BLaER1 (cell line): ENCODE results near the gene AK8.

Source experiments
- H3K27ac ChIP-seq: shearing (Covaris generic); formaldehyde crosslinking; 2 replicates; pipeline ENCODE4 v1.8.1; 2022
- H3K27me3 ChIP-seq: shearing (Covaris generic); formaldehyde crosslinking; 2 replicates; pipeline ENCODE4 v1.8.1; 2022
- H3K36me3 ChIP-seq: shearing (Covaris generic); formaldehyde crosslinking; 2 replicates; pipeline ENCODE4 v1.8.1; 2022
- H3K4me1 ChIP-seq: shearing (Covaris generic); formaldehyde crosslinking; 2 replicates; pipeline ENCODE4 v1.8.1; 2022
- H3K4me2 ChIP-seq: shearing (Covaris generic); formaldehyde crosslinking; 2 replicates; pipeline ENCODE4 v1.8.1; 2022
- H3K4me3 ChIP-seq: shearing (Covaris generic); formaldehyde crosslinking; 2 replicates; pipeline ENCODE4 v1.8.1; 2022
- H3K9ac ChIP-seq: shearing (Covaris generic); formaldehyde crosslinking; 2 replicates; pipeline ENCODE4 v1.8.1; 2022
- H3K9me3 ChIP-seq: shearing (Covaris generic); formaldehyde crosslinking; 2 replicates; pipeline ENCODE4 v1.8.1; 2022
- H4K20me1 ChIP-seq: shearing (Covaris generic); formaldehyde crosslinking; 2 replicates; pipeline ENCODE4 v1.8.1; 2022
- Cebpa-rat ChIP-seq: shearing (Covaris generic); IDR thresholded peaks from 2 replicates; pipeline ENCODE4 v1.8.1; 2022

AK8 gene

DNA sequence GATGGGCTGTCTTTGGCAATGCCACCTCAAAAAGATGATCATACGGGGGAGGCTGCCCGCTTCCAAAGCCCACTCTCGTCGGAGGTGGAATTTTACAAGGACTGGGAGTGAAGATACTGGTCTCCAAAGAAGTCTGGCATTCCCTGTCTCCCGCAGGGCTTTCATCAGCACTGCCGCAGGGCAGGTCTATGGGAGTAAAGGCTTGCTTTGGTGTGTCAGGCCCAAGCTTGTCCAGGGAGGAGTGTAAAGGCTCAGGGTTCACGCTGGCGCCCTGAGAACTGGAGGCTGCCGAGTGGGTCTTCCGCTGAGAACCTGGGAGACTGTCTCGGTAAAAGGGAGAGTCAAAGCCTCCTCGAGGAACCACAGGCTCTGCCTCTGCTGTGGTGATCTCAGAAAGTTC lies 27.6 kb upstream of the AK8 start:
- peaks cover 82% of the 10 kb centered on the region for H3K36me3 ChIP-seq
- H3K4me3 ChIP-seq, result no peak overlapping the region
- H3K9ac ChIP-seq, result no peak overlapping the region
- H3K4me2 ChIP-seq, result no peak overlapping the region
- H3K9me3 ChIP-seq, result no peaks in the 10 kb centered on the region
- no peak overlapping the region for H3K27ac ChIP-seq
- H3K27me3 ChIP-seq, result no peaks in the 10 kb centered on the region
- TF ChIP-seq Cebpa-rat, result no peak
- H4K20me1 ChIP-seq, result no peaks in the 10 kb centered on the region
- 0 out of 2 replicates have a peak, but pooled peaks cover 5% of the 10 kb centered on the region for H3K4me1 ChIP-seq

DNA sequence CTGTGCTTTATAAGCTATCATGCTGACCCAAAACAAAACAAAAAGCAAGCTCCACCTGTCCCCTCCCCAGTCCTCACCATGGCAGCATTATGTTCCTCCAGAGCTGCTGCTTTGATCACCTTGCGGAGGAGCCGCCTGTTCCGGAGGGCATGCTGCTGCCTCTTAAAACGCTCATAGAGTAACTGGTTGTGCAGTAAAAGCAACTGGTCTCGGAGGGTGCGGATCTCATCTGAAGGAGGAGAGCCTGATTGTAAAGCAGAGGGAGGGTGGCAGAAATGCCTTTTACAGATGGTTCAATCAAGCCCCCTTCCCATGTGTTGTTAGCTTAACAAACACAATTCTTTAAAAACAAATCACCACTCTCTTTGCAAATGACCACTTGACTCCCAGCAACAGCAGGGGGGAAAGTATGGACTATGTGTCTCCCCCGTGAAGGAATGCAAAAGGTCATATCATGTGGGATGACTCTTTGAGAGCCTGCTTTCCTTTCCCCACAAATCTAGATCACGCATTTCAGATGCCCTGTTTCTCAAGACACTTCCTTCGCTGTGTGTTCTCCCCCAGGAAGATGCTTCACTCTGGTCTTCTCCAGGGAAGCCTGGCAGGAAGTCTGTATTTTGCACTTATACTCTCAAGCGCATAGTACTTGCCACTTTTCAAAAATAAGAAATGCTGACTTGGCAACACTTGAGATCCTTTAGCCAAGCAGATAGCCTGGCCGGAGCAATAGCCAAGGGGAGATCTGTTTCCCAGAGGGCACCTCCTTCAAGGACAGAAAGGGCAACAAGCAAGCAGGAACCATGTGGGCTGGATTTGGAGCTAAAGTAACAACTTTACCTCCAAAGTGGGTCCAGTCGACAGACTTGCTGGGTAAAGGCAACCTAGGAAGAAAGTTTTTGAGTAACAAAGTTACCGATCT lies 25.7 kb upstream of the AK8 start:
- no peak for TF ChIP-seq Cebpa-rat
- H3K4me3 ChIP-seq, result no peak overlapping the region
- H3K9me3 ChIP-seq, result no peaks in the 10 kb centered on the region
- H3K27me3 ChIP-seq, result no peaks in the 10 kb centered on the region
- no peak overlapping the region for H3K9ac ChIP-seq
- H3K27ac ChIP-seq, result no peak overlapping the region
- H4K20me1 ChIP-seq, result no peaks in the 10 kb centered on the region
- H3K4me1 ChIP-seq, result 0 out of 2 replicates have a peak, but pooled peaks cover 5% of the 10 kb centered on the region
- peaks cover 82% of the 10 kb centered on the region for H3K36me3 ChIP-seq
- H3K4me2 ChIP-seq, result no peak overlapping the region

DNA sequence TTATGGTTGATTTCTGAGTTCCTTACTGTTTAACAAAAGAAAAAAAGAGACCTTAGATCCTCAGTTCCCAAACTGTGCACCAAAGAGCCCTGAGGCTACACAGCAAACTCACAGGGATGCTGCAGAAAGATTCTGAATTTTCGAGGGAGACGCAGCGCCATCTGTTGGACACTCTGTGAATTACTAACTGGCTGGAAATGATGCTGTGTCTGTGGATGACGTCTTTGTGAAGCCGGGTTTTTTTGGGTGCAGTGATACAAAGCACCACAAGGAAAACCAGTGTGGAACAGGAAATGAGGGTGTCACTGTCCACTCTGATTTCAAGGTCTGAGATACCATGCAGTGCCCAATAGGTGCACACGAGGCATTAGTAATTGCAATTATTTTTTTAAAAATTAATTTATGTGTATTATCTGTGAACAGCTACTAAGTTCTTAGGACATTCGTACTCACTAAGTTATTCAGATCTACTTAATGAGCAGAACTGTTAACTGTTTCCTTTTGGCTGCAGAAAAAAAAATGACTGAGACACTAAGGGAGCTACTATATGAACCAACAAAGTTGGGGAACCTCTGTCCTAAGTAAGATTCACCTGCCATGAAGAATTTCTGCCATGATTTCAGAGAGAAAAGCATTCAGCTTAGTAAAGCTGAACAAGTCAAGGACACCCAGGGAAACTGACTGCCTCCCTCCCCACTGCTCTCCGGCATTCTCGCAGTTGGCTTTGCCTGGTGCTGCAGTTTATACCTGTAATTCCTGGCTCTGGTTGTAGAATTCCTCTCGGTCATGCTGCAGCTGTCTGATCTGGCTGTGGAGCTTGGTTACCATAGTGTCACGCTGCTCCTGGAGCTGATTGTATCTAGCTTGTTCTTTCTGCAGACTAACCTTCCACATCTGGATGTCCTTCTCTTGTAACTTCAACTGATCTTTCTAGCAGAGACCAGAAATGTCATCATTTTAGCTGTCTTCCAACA lies 24.1 kb upstream of the AK8 start:
- Histone ChIP-seq H4K20me1 (no peaks in the 10 kb centered on the region), H3K9ac (no peak overlapping the region), H3K4me3 (no peak overlapping the region), H3K27ac (no peak overlapping the region), H3K27me3 (no peaks in the 10 kb centered on the region), H3K4me1 (0 out of 2 replicates have a peak, but pooled peaks cover 5% of the 10 kb centered on the region), H3K9me3 (no peaks in the 10 kb centered on the region), H3K36me3 (peaks cover 91% of the 10 kb centered on the region), H3K4me2 (no peak overlapping the region)
- TF ChIP-seq Cebpa-rat, result no peak

DNA sequence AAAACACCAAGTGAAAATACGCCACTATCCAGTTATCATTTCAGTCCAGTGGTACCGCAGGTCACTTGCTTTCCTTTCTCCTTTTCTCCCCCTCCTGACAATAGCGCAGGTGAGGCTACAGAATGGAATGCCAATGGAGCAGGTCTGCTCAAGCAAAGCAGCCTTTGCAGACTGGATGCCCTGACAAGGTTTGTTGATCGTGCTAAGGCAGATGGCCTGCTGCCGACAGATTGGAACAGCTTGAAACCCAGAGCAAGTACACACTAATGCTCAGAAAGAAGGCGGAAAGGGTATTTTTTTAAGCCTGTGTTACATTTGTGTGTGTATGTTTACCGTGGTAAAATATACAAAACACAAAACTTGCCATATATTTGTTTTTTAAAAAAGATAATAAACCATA lies 20.0 kb upstream of the AK8 start:
- peaks cover 18% of the 10 kb centered on the region; the same call in 1 of the 2 replicates for H3K4me1 ChIP-seq
- no peak overlapping the region for H3K4me3 ChIP-seq
- H3K4me2 ChIP-seq, result no peak overlapping the region
- no peak overlapping the region for H3K27ac ChIP-seq
- H3K9me3 ChIP-seq, result no peaks in the 10 kb centered on the region
- H3K36me3 ChIP-seq, result peaks cover 87% of the 10 kb centered on the region
- H3K9ac ChIP-seq, result no peak overlapping the region; the same call in 1 of the 2 replicates
- H3K27me3 ChIP-seq, result no peaks in the 10 kb centered on the region
- H4K20me1 ChIP-seq, result no peaks in the 10 kb centered on the region
- TF ChIP-seq Cebpa-rat, result no peak

DNA sequence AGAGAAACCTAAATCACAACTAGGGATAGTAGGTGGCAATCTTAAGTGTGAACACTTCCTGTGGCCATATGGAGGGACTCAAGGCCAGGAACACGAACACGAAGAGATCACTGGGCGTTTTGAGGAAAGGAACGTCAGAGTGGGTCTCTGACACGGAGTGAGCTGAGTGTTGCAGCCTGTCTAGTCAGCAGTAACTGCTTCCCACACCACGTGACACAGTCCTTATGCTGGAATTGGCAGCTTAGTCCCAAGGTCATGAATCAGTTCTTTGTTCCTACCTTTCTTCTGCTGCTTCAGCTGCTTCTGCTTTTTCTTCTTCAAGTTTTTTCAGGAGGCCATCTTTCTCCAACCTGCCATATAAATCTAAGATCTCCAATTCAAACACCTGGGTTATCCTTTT lies 18.8 kb upstream of the AK8 start:
- peaks cover 26% of the 10 kb centered on the region; the same call in 1 of the 2 replicates for H3K4me1 ChIP-seq
- H3K27me3 ChIP-seq, result no peaks in the 10 kb centered on the region
- TF ChIP-seq Cebpa-rat, result no peak
- H3K36me3 ChIP-seq, result peaks cover 88% of the 10 kb centered on the region
- no peaks in the 10 kb centered on the region for H3K9me3 ChIP-seq
- no peaks in the 10 kb centered on the region for H4K20me1 ChIP-seq
- no peak overlapping the region for H3K27ac ChIP-seq
- H3K4me3 ChIP-seq, result no peak overlapping the region
- no peak overlapping the region for H3K9ac ChIP-seq
- H3K4me2 ChIP-seq, result no peak overlapping the region

DNA sequence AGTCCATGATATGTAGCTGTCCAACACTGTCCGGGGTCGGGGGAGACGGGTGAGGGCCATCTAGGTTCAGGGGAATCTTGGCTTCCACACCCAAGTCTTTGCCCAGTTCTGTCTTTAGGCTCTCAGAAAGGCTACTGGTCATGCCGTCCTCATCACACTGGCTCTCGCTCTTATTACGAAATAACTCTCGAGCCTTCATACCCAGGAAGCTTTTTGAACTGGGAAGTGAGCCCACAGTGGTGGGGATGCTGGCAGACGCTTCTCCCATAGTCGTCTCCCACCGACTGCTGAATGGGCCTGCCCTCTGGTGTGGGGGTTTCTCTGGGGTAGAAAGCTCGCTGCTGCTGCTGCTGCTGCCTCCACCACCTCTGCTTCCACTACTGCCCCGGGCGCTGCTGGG lies 18.2 kb upstream of the AK8 start:
- Histone ChIP-seq H4K20me1 (no peaks in the 10 kb centered on the region), H3K9me3 (no peaks in the 10 kb centered on the region), H3K4me2 (no peak overlapping the region), H3K36me3 (peaks cover 83% of the 10 kb centered on the region), H3K27ac (no peak overlapping the region), H3K4me3 (no peak overlapping the region), H3K9ac (no peak overlapping the region), H3K4me1 (peaks cover 28% of the 10 kb centered on the region), H3K27me3 (no peaks in the 10 kb centered on the region)
- TF ChIP-seq Cebpa-rat, result no peak

DNA sequence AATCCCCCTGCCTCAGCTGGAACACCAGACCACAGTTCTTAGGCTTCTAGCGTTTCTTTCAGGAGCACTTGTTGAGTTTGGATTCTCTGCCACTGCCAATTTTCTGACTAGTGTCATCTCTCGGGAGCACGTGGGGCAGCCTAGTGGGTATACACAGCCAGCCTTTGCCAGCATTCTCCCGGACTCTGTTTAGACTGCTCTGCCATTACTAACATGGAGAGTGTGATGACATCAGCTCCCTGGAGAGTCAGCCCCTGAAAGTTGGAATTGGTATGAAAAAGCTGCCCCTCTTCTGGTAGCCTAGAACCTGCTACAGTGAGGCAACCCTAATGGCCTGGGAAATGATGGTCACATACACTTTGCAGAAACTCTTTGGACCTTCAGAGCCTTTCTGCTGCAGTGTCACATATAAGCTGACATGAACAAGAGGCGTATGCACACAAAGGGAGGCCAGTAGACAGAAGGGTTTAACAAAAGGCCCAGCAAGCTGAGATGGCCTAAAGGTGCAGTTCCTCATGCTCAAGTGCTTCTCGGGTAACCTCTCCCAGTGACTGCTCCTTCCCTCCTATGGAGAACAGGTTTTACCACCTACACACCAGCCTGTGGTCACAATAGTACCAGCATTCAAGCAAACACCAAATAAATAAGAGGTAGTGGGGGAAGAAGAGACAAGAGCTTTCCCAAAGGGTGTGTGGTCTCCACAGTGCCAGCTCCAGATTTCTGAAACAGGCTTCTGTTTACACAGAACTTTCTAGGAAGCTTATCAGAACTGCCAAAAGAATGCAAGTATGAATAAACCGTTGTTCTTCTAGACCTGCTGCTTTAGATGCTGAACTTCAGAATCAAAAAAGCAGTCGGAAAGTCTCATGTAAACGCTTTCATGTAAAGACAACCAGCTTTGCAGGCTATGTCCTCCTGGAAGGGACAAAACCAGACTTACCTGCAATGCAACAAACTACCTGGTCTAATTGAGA lies 17.1 kb upstream of the AK8 start:
- H4K20me1 ChIP-seq, result no peaks in the 10 kb centered on the region
- H3K27ac ChIP-seq, result no peak overlapping the region
- no peaks in the 10 kb centered on the region for H3K27me3 ChIP-seq
- H3K9ac ChIP-seq, result no peak overlapping the region
- H3K9me3 ChIP-seq, result no peaks in the 10 kb centered on the region
- H3K4me1 ChIP-seq, result peaks cover 38% of the 10 kb centered on the region
- TF ChIP-seq Cebpa-rat, result no peak
- H3K4me3 ChIP-seq, result no peak overlapping the region
- H3K4me2 ChIP-seq, result no peak overlapping the region
- H3K36me3 ChIP-seq, result peaks cover 72% of the 10 kb centered on the region

DNA sequence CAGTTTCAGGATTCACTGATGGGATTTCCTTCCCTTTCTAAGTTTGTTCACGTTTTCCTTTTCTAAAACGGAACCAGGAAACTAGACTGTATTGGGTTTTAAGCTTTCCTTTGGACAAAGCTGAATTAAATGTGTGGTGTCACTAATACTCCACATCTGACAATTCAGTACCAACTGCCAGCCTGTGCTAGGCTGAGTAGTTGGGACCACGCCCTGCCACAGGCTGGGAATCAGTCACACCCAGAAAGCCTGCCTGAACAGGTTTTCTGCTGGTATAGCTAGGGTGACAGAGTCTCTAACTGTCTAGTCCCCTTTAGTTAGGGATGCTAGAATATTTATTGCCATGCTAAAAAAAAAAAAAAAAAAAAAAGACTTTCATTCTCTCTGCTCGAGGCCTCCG lies 16.3 kb upstream of the AK8 start:
- H3K27ac ChIP-seq, result peak overlapping the region; percentile 20; the same call in 1 of the 2 replicates
- H3K9ac ChIP-seq, result no peak overlapping the region
- H3K4me2 ChIP-seq, result no peak overlapping the region
- no peaks in the 10 kb centered on the region for H4K20me1 ChIP-seq
- no peaks in the 10 kb centered on the region for H3K27me3 ChIP-seq
- H3K4me1 ChIP-seq, result peaks cover 46% of the 10 kb centered on the region
- H3K4me3 ChIP-seq, result no peak overlapping the region
- no peaks in the 10 kb centered on the region for H3K9me3 ChIP-seq
- TF ChIP-seq Cebpa-rat, result no peak
- peaks cover 64% of the 10 kb centered on the region for H3K36me3 ChIP-seq

DNA sequence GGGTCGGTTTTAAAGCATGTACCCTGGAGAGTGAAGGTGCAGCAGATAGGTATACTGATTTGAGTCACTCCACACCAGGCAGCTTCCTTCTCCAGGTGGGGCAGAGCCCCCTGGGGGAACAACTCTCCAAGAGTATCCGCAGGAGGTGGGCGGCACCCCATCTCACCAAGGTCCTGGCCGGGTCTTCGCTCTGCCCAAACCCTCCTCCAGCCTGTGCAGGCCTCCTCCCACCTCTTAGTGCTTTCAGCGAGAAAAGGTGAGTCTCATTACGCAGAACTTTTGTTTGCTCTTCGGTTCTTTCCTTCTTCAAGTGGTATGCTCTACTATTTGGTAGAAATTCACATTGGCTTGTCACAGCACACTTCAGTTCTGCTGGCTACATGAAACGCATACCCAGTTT lies 14.3 kb upstream of the AK8 start:
- H3K36me3 ChIP-seq, result peaks cover 45% of the 10 kb centered on the region
- H3K9ac ChIP-seq, result no peak overlapping the region
- no peak for TF ChIP-seq Cebpa-rat
- H3K27ac ChIP-seq, result peak overlapping the region; percentile 53; the same call in 1 of the 2 replicates
- H3K27me3 ChIP-seq, result no peaks in the 10 kb centered on the region
- no peaks in the 10 kb centered on the region for H4K20me1 ChIP-seq
- H3K4me2 ChIP-seq, result no peak overlapping the region
- no peaks in the 10 kb centered on the region for H3K9me3 ChIP-seq
- H3K4me1 ChIP-seq, result peaks cover 63% of the 10 kb centered on the region
- no peak overlapping the region for H3K4me3 ChIP-seq
